H9 (cell line): ENCODE data around the gene CACNA2D3. TPM values are rescaled to one million over a fixed set of nuclear protein-coding genes. Genes with fewer than 3 reads are reported as not detected.

ENCODE experiments used
- DNase-seq: peaks from one replicate; pipeline ENCODE4 v3.0.0-alpha.2; 2017
- H2AFZ ChIP-seq: one replicate; pipeline ENCODE4 v1.6.1; 2013; ENCODE audit warnings: mild to moderate bottlenecking, low read length, control low read depth, moderate library complexity
- H2AK5ac ChIP-seq: 2 replicates; pipeline ENCODE4 v1.6.1; 2013; ENCODE audit warnings: low read length, control low read depth, mixed read lengths; ENCODE audit not compliant: insufficient read length
- H2BK120ac ChIP-seq: one replicate; pipeline ENCODE4 v1.6.1; 2013; ENCODE audit warnings: low read depth, mild to moderate bottlenecking, low read length, control low read depth, inconsistent platforms; ENCODE audit not compliant: poor library complexity, severe bottlenecking
- H2BK12ac ChIP-seq: 2 replicates; pipeline ENCODE4 v1.6.1; 2013; ENCODE audit warnings: low read length, control low read depth, mixed read lengths, low read depth; ENCODE audit not compliant: insufficient read length
- H2BK15ac ChIP-seq: 2 replicates; pipeline ENCODE4 v1.6.1; 2013; ENCODE audit warnings: low read depth, low read length, control low read depth
- H2BK20ac ChIP-seq: one replicate; pipeline ENCODE4 v1.6.1; 2013; ENCODE audit warnings: low read depth, mild to moderate bottlenecking, low read length, control low read depth, inconsistent platforms; ENCODE audit not compliant: poor library complexity, severe bottlenecking
- H2BK5ac ChIP-seq: 2 replicates; pipeline ENCODE4 v1.6.1; 2013; ENCODE audit warnings: low read length, control low read depth, mixed read lengths; ENCODE audit not compliant: insufficient read length
- H3K14ac ChIP-seq: 2 replicates; pipeline ENCODE4 v1.6.1; 2013; ENCODE audit warnings: low read length, control low read depth; ENCODE audit not compliant: insufficient read depth
- H3K18ac ChIP-seq: 2 replicates; pipeline ENCODE4 v1.6.1; 2013; ENCODE audit warnings: low read depth, mild to moderate bottlenecking, mixed read lengths, low read length, control low read depth; ENCODE audit not compliant: insufficient read length
- H3K23ac ChIP-seq: 2 replicates; pipeline ENCODE4 v1.6.1; 2013; ENCODE audit warnings: low read length, control low read depth, mixed read lengths, low read depth; ENCODE audit not compliant: insufficient read length
- H3K23me2 ChIP-seq: 2 replicates; pipeline ENCODE4 v1.6.1; 2013; ENCODE audit warnings: low read depth, mild to moderate bottlenecking, mixed read lengths, low read length, control low read depth; ENCODE audit not compliant: insufficient read length, poor library complexity, severe bottlenecking
- H3K27ac ChIP-seq: 2 replicates; pipeline ENCODE4 v1.5.1; 2013; ENCODE audit warnings: low read length, control low read depth, mixed read lengths, low read depth; ENCODE audit not compliant: insufficient read length
- H3K27me3 ChIP-seq: 2 replicates; pipeline ENCODE4 v1.6.1; 2013; ENCODE audit warnings: low read length, control low read depth, inconsistent platforms; ENCODE audit not compliant: insufficient read depth
- H3K4ac ChIP-seq: 2 replicates; pipeline ENCODE4 v1.6.1; 2013; ENCODE audit warnings: low read depth, mild to moderate bottlenecking, control low read depth, inconsistent platforms, low read length, moderate library complexity
- H3K4me1 ChIP-seq: 2 replicates; pipeline ENCODE4 v1.6.1; 2013; ENCODE audit warnings: low read length, control low read depth, inconsistent platforms; ENCODE audit not compliant: insufficient read depth
- H3K4me2 ChIP-seq: 2 replicates; pipeline ENCODE4 v1.6.1; 2013; ENCODE audit warnings: low read length, control low read depth, mixed read lengths; ENCODE audit not compliant: insufficient read length, insufficient read depth
- H3K56ac ChIP-seq: 2 replicates; pipeline ENCODE4 v1.6.1; 2013; ENCODE audit warnings: low read depth, mild to moderate bottlenecking, mixed read lengths, low read length, control low read depth; ENCODE audit not compliant: insufficient read length
- H3K79me1 ChIP-seq: 2 replicates; pipeline ENCODE4 v1.6.1; 2013; ENCODE audit warnings: low read depth, mild to moderate bottlenecking, moderate library complexity, low read length, control low read depth, inconsistent platforms; ENCODE audit not compliant: insufficient read depth, poor library complexity, severe bottlenecking
- H3K79me2 ChIP-seq: 2 replicates; pipeline ENCODE4 v1.6.1; 2013; ENCODE audit warnings: low read length, control low read depth, inconsistent platforms; ENCODE audit not compliant: insufficient read depth
- H3K9ac ChIP-seq: 2 replicates; pipeline ENCODE4 v1.6.1; 2013; ENCODE audit warnings: low read length, control low read depth, mixed read lengths; ENCODE audit not compliant: insufficient read length; ENCODE audit errors: extremely low read depth
- H3K9me3 ChIP-seq: one replicate; pipeline ENCODE4 v1.6.1; 2013; ENCODE audit warnings: low read depth, low read length, inconsistent platforms; ENCODE audit not compliant: control insufficient read depth
- H3T11ph ChIP-seq: one replicate; pipeline ENCODE4 v1.6.1; 2013; ENCODE audit warnings: mild to moderate bottlenecking, low read length, control low read depth, inconsistent platforms
- H4K20me1 ChIP-seq: one replicate; pipeline ENCODE4 v1.6.1; 2013; ENCODE audit not compliant: control insufficient read depth, insufficient read length, insufficient read depth
- H4K5ac ChIP-seq: 2 replicates; pipeline ENCODE4 v1.6.1; 2013; ENCODE audit warnings: low read depth, mild to moderate bottlenecking, mixed read lengths, low read length, control low read depth; ENCODE audit not compliant: insufficient read length
- H4K8ac ChIP-seq: replicated peaks from 2 replicates; pipeline ENCODE4 v1.6.1; 2013; ENCODE audit warnings: low read length, control low read depth, mixed read lengths, low read depth; ENCODE audit not compliant: insufficient read length
- H4K91ac ChIP-seq: 2 replicates; pipeline ENCODE4 v1.6.1; 2013; ENCODE audit warnings: low read depth, mild to moderate bottlenecking, moderate library complexity, mixed read lengths, low read length, control low read depth; ENCODE audit not compliant: insufficient read length
- H3K27ac Mint-ChIP-seq, 3 experiments: 2 replicates in 2 of 3; 3 replicates in 1 of 3; pipeline ENCODE4 v1.8.0; 2020 to 2021; ENCODE audit warnings: mixed read lengths in 3 of 3, mild to moderate bottlenecking in 1 of 3, moderate library complexity in 1 of 3
- H3K27me3 Mint-ChIP-seq: 2 replicates; pipeline ENCODE4 v1.8.0; 2021; ENCODE audit warnings: low read depth, mild to moderate bottlenecking, moderate library complexity, mixed read lengths
- H3K36me3 Mint-ChIP-seq, 3 experiments: 2 replicates in 2 of 3; 3 replicates in 1 of 3; pipeline ENCODE4 v1.8.0; 2020 to 2021; ENCODE audit warnings: low read depth in 3 of 3, mixed read lengths in 3 of 3; ENCODE audit not compliant: insufficient read depth in 1 of 3
- H3K4me1 Mint-ChIP-seq, 2 experiments: 2 replicates each; pipeline ENCODE4 v1.8.0; 2020; ENCODE audit warnings: mixed read lengths in 2 of 2
- H3K4me3 Mint-ChIP-seq, 2 experiments: 2 replicates in 1 of 2; 3 replicates in 1 of 2; pipeline ENCODE4 v1.8.0; 2020 to 2021; ENCODE audit warnings: mild to moderate bottlenecking in 2 of 2, mixed read lengths in 2 of 2, moderate library complexity in 1 of 2
- H3K9me3 Mint-ChIP-seq, 2 experiments: 2 replicates in 1 of 2; 3 replicates in 1 of 2; pipeline ENCODE4 v1.8.0; 2020; ENCODE audit warnings: mild to moderate bottlenecking in 2 of 2, mixed read lengths in 2 of 2, moderate library complexity in 1 of 2
- CTCF ChIP-seq: fragments of 200-600 bp; sonication (generic); conservative IDR thresholded peaks from 3 replicates; pipeline ENCODE4 v1.8.0; 2021; ENCODE audit warnings: antibody characterized with exemption, mild to moderate bottlenecking
- WGBS: extraction: QIAGEN DNeasy Blood & Tissue Kit; methylation state at CpG from one replicate; pipeline ENCODE4 v1.1.7; 2013; ENCODE audit warnings: missing lambda C conversion rate, low lambda C conversion rate, mixed read lengths; ENCODE audit not compliant: insufficient read length; ENCODE audit errors: extremely low coverage; 5-methylcytosine and 5-hydroxymethylcytosine counted together
- total RNA-seq: library from RNA; stranded (reverse); gene quantifications from 2 replicates; pipeline ENCODE4 v1.2.1, GENCODE V29; 2021

Gene CACNA2D3
- total RNA-seq, 1 experiment from 2014 or later = 3.2 TPM

- H4K5ac ChIP-seq = no peak overlapping the region
- H2BK20ac ChIP-seq = no peak overlapping the region
- no peak overlapping the region for H3T11ph ChIP-seq
- no peak overlapping the region for H2AK5ac ChIP-seq
- Mint-ChIP-seq H3K27me3 (no peaks in the 10 kb centered on the region), H3K27ac (no peak overlapping the region), H3K4me1 (peaks cover 9 to 16% of the 10 kb centered on the region in 2 experiments), H3K4me3 (no peak overlapping the region), H3K36me3 (peaks cover 0 to 4% (median 0%) of the 10 kb centered on the region in 3 experiments; a peak in 1 of 7 replicates), H3K9me3 (no peaks in the 10 kb centered on the region)
- H2BK15ac ChIP-seq = no peak overlapping the region
- H2BK12ac ChIP-seq = no peak overlapping the region
- H4K20me1 ChIP-seq = no peaks in the 10 kb centered on the region
- no peak overlapping the region for H4K91ac ChIP-seq
- no peak overlapping the region for H3K56ac ChIP-seq
- no peaks in the 10 kb centered on the region for H3K9me3 ChIP-seq
- H3K4me2 ChIP-seq = no peak overlapping the region
- H4K8ac ChIP-seq = no peak overlapping the region
- no peak overlapping the region for H2BK120ac ChIP-seq
- no peak overlapping the region for H3K9ac ChIP-seq
- H3K18ac ChIP-seq = no peak overlapping the region
- H3K79me1 ChIP-seq = no peaks in the 10 kb centered on the region
- H3K23me2 ChIP-seq = no peaks in the 10 kb centered on the region
- TF ChIP-seq CTCF = no peak
- no peak overlapping the region for H3K4ac ChIP-seq
- H3K4me1 ChIP-seq = peaks cover 4% of the 10 kb centered on the region; the same call in 1 of the 2 replicates
- H3K79me2 ChIP-seq = no peaks in the 10 kb centered on the region
- no CpG with 5 or more reads among the region's 4 CpGs for WGBS
- H2AFZ ChIP-seq = no peak overlapping the region
- H3K14ac ChIP-seq = no peak overlapping the region
- H3K27me3 ChIP-seq = no peaks in the 10 kb centered on the region
- H3K27ac ChIP-seq = no peak overlapping the region
- DNase-seq = no peak
- no peak overlapping the region for H3K23ac ChIP-seq
- no peak overlapping the region for H2BK5ac ChIP-seq
Observed at GRCh38 chr3:54841471-54841870, 719.1 kb downstream of the CACNA2D3 start.
